HG03469 (cell line): ENCODE results near the gene HYI.

Source experiments
- ATAC-seq: cut with Tn5 transposase; IDR thresholded peaks from one replicate; pipeline ENCODE4 v1.9.1; 2021; ENCODE audit warnings: mild to moderate bottlenecking, moderate library complexity, moderate number of reproducible peaks; ENCODE audit not compliant: unreplicated experiment

HYI gene

GRCh38 chr1:43445606-43446387 is 7.9 kb downstream of the HYI start:
- no peak for ATAC-seq

GRCh38 chr1:43444836-43445235 is 8.9 kb downstream of the HYI start:
- ATAC-seq = no peak

GRCh38 chr1:43444151-43444828 is 9.4 kb downstream of the HYI start:
- ATAC-seq = no peak

GRCh38 chr1:43443197-43443946 is 10.4 kb downstream of the HYI start:
- no peak for ATAC-seq

- ATAC-seq = no peak
Measured at GRCh38 chr1:43442756-43443155, 11.0 kb downstream of the HYI start.

- ATAC-seq = no peak
Measured at GRCh38 chr1:43441894-43442637, 11.7 kb downstream of the HYI start.

- ATAC-seq = no peak
Measured at GRCh38 chr1:43441166-43441893, 12.4 kb downstream of the HYI start.

GRCh38 chr1:43440358-43440757 is 13.4 kb downstream of the HYI start:
- no peak for ATAC-seq

- no peak for ATAC-seq
Measured at GRCh38 chr1:43439781-43440180, 13.9 kb downstream of the HYI start.

GRCh38 chr1:43438953-43439581 is 14.7 kb downstream of the HYI start:
- no peak for ATAC-seq

GRCh38 chr1:43438576-43438952 is 15.2 kb downstream of the HYI start:
- no peak for ATAC-seq

GRCh38 chr1:43438006-43438405 is 15.7 kb downstream of the HYI start:
- ATAC-seq = no peak

- ATAC-seq = no peak
Measured at GRCh38 chr1:43437031-43437973, 16.4 kb downstream of the HYI start.

GRCh38 chr1:43436371-43436770 is 17.4 kb downstream of the HYI start:
- ATAC-seq = no peak

- ATAC-seq = no peak
Measured at GRCh38 chr1:43435146-43436145, 18.3 kb downstream of the HYI start.

- ATAC-seq = no peak
Measured at GRCh38 chr1:43434256-43434655, 19.5 kb downstream of the HYI start.

- no peak for ATAC-seq
Measured at GRCh38 chr1:43432907-43433306, 20.8 kb downstream of the HYI start.
